HG03060 (cell line): ENCODE results near the gene TTLL5.

Source experiments
- ATAC-seq: cut with Tn5 transposase; IDR thresholded peaks from one replicate; pipeline ENCODE4 v1.9.1; 2021; ENCODE audit warnings: low read depth, moderate number of reproducible peaks; ENCODE audit not compliant: unreplicated experiment

The TTLL5 gene

DNA sequence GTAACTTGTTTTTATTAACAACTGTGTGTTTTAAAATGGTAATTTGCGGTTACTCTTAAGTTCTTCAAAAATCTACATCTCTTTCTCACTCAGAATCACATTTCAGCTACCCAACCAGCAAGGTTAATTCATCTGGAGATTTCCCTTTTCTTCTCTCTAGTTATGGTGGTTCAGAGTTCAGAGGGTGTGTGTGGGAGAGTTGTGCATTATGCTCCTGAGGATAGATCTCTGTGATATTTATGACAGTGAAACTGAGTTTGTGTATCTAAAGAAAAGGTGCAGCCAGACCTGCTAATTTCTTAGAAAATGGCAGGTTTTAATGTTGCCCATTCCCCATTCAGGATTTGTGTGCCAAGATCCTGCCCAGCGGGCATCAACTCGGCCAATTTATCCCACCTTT lies 73.8 kb downstream of the TTLL5 start:
- no peak for ATAC-seq

DNA sequence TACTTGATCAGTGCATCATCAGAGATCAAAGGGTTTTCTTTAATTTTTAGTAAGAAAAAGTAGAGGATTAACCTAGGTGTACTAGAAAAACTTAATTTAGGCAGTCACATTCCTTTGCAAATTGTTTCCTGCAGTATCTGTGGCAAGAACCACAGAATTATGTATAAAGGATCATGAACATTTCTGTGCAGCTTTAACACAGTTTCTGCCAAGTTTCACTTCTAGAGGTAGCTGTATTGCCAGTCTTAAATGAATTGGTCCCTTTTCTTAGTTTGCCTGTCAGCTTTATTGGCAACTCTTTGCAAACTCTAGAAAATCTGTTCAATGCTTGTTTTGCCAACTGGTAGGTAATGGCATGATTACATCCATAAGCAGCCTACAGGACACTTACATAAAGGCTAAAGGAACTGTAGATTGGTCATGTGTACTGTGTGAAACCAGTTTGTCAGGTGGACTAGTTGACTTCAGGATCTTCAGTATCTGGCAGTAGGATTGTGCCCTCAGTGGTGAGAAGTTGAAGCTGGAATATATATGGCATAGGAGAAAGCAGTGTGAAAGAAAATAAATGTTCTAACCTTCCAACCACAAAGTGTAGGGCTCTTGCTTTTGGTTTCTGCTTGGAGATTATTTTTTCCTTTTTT lies 75.9 kb downstream of the TTLL5 start:
- no peak for ATAC-seq

DNA sequence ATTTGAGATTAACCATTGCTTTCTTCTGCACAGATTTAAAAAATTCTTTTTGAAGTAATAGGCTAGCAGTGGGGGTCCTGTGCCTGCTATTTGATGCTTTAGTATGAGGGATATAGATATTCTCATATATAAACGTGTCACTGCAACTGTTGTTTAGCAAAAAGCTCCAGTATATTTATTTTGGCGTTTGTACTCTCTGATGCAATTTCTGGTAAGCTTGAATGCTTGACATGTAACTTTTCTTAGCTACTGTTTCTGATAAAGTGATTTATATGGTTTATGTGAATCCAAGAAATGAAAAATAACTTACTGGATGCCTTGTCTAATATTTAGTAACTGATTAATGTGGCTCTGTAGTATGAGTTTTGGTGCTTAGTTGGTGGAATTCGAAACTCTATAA lies 77.1 kb downstream of the TTLL5 start:
- no peak for ATAC-seq

DNA sequence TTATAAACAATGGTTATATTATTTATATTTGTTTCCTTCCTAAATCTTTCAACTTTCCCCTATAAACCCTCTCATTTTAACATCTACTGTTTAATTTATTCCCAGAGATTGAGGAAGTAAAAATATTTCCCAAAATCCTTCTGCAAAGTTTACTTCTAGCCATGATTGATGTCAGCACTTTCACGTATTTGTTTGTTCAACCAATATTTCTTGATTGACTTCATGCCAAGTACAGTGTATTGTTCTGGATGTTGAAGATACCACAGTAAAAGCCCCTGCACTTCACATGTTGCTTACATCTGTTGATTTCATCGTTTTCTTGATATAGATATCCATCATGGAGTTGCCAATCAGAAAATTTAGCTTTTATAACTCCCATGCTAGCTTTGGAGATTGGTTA lies 81.8 kb downstream of the TTLL5 start:
- no peak for ATAC-seq

DNA sequence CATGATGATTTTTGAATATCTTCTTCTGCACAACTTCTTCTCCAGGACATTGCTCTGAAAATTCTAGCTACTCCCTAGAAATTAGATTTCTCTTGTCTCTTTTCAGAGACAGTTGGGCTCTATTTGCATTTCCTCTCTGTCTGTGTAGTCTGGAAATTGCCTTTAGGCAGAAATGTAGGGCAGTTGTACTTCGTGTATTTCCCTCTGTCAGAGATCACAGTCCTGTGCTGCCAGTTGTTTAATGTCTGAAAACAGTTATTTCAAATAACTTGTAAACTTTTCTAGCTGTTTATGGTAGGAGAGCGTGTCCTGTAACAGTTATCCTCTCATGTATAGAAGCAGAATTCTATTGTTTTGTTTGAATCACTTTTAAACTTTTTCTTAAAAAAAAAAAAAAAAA lies 86.9 kb downstream of the TTLL5 start:
- ATAC-seq: no peak

DNA sequence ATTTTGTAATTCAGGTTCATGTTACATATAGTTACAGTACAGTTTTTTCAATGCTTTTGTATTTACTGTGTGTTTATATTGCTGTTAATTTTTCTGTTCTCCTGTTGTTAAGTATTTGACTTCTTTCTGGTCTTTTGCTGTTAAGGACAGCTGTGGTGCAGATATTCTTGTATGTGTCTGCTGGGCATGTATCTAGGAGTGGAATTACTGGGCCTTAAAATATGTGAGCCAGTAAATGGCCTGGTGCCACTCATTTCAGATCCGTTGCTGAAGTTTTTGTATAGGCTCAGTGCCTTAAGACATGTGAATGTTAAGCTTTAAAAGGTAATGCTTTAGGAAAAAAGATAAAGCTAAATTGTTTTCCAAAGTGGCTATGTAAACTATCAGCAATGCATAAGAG lies 87.3 kb downstream of the TTLL5 start:
- no peak for ATAC-seq

DNA sequence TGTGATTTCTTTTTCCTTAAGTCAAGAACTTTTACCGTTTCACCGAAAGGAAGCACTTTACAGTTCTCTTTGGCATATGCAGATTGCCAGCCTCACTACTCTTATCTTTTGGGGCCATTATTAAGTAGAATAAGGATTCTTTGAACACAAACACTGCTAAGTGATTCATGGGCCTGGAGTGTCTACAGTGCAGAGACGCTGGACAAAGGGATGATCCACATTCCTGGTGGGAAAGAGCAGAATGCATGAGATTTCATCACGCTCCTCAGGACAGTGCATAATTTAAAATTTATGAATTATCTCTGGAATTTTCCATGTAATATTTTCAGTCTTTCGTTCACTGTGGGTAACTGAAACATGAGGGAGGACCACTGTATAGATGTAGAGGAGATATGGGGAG lies 90.2 kb downstream of the TTLL5 start:
- ATAC-seq: no peak

DNA sequence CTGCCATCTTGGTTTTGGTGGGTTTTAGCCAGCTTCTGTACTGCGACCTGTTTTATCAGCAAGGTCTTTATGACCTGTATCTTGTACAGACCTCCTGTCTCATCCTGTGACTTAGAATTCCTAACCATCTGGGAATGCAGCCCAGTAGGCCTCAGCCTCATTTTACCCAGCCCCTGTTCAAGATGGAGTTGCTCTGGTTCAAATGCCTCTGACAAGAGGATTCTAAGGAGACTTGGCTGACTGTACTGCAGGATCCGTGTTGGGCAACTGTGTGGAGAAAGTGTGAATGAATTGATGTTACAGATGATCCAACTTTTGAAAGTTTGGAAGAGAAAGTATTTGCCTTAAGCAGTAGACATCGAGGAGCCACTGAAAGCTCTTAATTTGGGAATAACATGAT lies 91.0 kb downstream of the TTLL5 start:
- no peak for ATAC-seq

DNA sequence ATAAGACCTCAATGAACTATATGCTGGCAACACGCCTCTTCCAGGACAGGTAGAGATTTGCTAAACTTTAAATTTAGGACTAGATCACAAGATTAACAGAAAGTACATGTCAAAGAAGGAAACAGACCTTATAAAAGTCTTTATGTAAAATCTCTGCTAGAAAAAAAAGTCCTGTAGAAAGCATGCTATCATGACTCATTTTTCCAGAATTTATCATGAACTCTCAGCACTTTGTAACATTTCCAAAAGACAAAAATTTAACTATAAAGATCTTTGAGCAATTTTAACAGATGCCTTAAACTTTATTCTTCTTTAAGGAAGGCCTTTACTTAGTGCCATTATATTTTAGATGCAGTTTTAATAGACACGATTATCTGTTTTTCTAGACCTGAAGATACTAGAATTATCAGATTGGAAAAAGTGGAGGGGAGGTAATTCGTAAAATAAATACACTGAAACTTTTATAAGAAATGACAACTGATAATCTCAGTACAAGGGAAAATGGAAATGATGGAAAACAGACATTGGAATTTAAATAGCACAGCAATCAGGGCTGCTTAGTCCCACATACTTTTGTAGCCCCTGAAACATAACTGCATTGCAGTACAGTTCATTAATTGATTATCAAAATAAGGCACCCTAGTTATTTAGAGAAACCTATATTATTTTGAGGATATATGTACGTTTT lies 92.0 kb downstream of the TTLL5 start:
- ATAC-seq: no peak

DNA sequence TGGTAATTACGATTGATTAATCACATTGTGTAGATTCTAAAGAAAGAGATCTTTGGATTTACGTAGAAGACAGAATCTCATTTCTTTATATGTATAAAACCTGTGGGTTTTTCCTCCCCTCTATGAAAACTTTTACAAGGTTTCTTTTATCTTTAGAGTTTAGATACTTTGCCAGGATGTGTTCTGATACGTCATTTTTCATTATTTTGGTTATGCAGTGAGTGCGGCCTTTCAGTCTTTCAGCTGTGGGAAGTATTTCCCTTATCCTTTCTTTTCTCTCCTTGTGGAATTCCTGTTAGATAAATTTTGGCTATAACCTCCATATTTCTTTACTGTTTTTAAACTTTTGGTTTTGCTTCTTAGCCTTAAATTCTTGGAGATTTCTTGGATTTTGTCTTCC lies 92.7 kb downstream of the TTLL5 start:
- ATAC-seq: no peak

DNA sequence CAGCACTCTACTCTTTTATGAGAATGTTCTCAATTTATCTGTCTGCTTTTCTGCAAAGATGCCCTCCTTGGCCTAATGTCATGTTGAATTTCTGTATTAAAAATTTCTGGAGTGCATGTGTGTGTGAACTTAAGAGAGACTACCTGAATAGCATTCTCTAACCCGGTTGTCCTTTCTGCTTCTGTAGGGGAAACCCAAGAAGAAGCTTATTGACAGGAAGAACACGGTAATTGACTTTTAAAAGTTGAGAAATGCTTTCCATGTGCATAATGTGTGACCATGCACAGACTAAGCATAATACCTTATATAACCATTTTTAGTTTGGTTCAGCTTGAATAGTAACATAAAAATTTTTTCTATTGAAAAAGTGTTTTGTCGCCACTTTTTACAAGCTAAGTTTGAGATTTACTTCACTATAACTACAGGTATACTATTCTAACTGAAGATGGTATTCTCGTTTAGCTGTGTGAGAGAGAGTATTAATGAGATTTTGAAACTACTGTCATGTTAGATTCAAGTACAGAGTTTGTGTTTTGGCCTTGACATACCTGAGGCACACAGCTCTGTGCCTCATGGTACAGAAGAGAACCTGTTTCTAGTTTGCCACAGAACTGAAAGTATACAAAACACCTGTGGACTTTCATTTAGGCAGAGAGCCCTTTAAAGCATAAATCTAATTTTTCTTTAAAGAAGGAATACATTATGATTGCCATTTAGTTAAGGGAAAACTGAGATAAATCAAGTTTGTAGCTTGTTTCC lies 96.8 kb downstream of the TTLL5 start:
- no peak for ATAC-seq

DNA sequence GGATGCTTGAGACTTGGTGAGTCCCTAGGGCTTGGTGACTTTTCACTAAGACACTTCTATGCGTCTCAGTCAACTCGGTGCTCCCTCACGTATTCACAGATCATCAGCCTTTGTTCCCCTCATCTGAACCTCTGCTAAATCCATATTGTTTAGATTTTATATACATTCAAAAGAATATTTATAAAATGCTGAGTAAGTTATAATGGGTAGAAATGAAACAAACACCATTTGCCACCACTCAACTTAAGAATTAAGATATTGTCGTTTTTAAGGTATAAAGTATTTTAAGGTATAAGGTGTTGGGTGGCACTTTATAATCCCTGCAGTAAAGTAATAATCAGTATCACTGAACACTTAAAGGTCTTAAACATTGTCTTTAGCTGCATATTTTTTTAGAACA lies 103.0 kb downstream of the TTLL5 start:
- no peak for ATAC-seq

DNA sequence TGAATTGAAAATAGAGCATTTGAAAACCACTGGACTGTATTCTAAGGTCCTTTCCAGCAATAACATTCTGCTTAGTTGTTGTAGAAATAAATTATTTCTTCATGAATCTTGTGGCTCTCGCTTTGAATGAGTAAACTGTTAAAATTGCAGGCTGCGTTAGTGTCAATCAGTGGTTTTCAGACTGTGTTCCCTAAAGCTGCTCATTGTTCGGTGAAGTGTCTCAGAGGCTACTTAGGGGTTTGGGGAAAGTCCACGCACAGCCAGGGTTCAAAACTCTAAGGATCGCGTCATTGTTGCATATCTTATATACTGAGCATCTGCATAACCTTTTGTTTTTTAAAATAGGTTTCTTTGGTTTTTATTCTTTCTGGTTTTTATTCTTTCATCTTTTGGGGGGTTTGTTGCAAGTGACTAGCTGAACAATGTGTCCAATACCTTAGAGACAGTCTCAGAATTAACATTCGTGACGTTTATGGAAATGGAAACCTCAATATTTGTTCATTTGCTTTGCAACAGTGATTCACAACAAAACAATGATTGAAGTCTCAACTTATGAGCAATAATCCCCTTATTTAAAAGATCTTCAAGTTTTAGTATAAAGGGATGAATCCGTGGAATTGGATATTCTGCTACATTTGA lies 108.1 kb downstream of the TTLL5 start:
- no peak for ATAC-seq

DNA sequence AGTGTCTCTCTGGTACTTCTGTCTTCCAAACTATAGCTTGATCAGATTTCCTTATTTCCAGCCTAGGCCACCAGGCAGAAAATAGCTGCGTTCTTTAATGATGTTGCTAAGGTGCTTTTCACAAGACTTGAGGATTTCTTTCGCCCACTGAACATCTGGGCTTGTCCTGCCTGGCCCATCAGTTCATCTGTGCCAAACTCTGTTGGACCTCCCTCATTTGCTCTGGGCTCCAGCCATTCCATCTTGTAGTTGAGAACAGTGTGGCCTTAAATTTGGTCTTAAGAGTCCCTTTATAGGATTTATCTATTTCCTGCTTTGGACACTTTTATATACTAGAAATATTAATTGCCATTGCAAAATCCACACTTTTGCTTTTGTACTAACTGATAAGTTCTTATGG lies 109.6 kb downstream of the TTLL5 start:
- no peak for ATAC-seq

DNA sequence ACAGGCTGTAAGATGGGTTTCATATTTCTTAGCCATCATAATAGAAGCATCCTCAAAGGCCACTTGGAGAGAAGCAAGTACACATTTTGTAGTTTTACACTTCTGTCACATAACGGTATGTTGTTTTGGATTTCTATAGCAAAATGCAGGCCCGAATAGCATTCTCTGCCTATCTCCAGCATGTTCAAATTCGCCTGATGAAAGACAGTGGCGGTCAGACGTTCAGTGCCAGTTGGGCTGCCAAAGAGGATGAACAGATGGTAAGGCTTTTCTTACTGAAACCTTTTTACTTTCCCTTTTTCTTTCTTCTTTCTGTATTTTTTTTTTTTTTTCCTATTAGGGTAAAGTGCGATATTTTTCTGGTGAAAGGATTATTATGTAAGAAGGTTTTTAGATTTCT lies 110.5 kb downstream of the TTLL5 start:
- ATAC-seq: no peak

DNA sequence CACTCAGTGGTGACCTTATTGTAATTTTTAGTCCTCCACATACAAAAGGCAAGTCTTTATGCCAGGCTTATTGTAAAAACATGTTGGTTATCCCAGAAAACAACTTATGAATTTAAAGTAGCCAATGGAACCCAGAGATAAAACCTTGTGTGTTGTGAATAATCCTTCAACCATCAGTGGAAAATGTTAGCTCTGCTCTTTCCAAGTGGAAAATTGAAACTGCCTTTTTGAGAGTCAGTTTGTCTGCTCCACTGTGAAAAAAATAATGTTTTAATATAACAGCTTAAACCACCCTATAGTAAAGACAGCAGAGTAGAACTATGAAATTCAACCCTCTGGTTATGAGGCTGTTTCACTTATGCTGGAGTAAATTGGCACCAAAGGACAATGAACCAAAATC lies 112.0 kb downstream of the TTLL5 start:
- ATAC-seq: no peak

DNA sequence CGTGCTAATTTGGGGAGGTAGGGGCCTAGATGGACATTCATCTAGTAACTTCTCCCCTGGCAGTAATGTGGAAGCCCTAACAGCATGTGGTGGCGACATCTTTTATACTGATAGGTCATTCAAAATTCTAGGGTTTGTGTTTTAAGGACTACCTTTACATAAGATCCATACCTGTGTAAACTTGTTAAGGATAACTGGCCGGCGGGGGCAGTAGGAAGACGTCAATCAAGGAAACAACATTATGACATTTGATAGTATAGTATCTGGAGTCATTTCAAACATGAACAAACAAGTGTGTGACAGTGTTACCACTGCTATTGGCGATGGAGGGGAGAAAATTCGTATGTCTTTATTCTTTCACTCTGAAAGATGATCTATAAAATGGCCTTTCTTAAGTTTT lies 120.0 kb downstream of the TTLL5 start:
- no peak for ATAC-seq

DNA sequence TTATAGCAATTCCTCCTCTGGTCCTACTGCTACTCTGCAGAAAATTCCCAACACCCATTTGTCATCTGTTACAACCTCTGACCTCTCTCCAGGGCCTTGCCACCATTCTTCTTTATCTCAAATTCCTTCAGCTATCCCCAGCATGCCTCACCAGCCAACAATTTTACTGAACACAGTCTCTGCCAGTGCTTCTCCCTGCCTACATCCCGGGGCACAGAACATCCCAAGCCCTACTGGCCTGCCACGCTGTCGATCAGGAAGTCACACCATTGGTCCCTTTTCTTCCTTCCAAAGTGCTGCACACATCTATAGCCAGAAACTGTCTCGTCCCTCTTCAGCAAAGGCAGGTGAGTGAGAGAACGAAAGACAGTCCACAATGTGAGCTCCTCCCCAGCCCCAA lies 122.1 kb downstream of the TTLL5 start:
- ATAC-seq: no peak

DNA sequence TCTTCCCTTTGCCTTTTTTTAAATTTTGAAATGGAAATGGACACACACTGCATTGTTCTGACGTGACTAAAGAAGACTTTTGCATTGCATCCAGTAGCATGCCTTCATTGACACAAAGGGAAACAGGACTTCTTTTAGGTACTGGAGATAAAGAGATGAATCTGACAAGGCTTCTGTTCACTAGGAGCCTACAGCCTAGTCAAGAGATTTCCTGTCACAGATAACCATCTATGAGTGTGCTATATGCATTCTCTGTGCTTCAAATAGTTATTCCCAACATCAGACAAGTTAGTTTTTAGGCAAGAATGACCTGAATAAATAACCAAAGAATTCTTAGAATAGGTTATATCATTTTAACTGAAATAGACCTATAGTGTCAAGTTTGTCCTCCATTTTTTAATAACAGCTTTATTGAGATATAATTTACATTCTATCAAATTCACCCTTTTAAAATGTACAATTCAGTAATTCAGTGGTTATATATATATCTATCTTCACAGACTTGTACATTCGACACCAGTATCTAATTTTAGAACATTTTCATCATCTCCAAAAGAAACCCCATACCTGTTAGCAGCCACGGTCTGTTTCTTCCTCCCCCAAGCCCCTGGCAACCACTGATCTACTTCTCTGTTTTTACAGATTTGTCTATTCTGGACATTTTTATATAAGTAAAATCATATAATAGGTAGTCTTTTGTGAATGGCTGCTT lies 122.7 kb downstream of the TTLL5 start:
- ATAC-seq: no peak

DNA sequence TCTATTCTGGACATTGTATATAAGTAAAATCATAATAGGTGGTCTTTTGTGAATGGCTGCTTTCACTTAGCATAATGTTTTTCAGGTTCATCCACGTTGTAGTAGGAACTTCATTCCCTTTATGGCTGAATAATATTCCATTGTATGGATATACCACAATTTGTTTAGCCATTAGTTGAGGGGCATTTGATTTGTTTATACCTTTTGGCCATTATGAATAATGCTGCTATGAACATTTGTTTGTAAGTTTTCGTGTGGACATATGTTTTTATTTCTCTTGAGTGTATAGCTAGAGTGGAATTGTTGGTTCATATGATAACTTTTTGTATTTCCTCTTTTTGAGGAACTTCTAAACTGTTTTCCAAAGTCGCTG lies 123.3 kb downstream of the TTLL5 start:
- ATAC-seq: no peak

DNA sequence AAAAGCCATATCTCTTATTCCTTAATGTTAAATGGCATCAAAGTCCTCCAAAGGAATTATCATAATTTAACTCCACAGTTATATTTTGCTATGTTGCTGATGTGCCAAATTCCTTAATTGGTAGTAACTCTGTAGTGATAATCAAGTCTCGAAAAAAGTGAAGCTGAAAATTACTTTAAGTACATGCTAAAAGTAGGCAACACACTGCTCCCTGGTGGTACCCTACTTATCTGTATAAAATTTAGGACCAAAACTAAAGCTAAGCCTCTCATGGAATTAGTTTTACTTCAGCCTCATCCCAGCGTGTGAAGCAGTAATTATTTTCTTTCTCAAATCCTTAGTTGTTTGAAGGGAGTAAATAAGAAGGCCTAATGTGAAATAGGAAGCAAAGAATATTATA lies 132.8 kb downstream of the TTLL5 start:
- no peak for ATAC-seq
